Colonic mucosa (tissue), 4 donors: Measurements from ENCODE around the gene KIF3A. TPM values are rescaled to one million over a fixed set of nuclear protein-coding genes. Genes with fewer than 3 reads are reported as not detected.
A peak's percentile ranks its signal among the peaks of the same experiment; 100 is the strongest.

ENCODE experiments used
- DNase-seq: peaks from one replicate; pipeline ENCODE4 v3.0.0-alpha.2; 2020
- H3K27ac ChIP-seq: fragments of 200-600 bp; one replicate; pipeline ENCODE4 v1.8.0; 2021
- H3K27me3 ChIP-seq: fragments of 200-600 bp; one replicate; pipeline ENCODE4 v1.8.0; 2021
- H3K36me3 ChIP-seq: fragments of 200-600 bp; one replicate; pipeline ENCODE4 v1.8.0; 2021
- H3K4me1 ChIP-seq: fragments of 200-600 bp; one replicate; pipeline ENCODE4 v1.8.0; 2021; ENCODE audit warnings: mild to moderate bottlenecking
- H3K4me3 ChIP-seq: fragments of 200-600 bp; one replicate; pipeline ENCODE4 v1.8.0; 2021
- H3K9ac ChIP-seq, 2 donors: one replicate each; pipeline ENCODE4 v1.7.0; 2013; ENCODE audit warnings: control low read depth in 2 of 2, low read depth in 2 of 2, low read length in 2 of 2
- H3K9me3 ChIP-seq: fragments of 200-600 bp; one replicate; pipeline ENCODE4 v1.8.0; 2021
- CTCF ChIP-seq: fragments of 200-600 bp; IDR thresholded peaks from one replicate; pipeline ENCODE4 v1.8.0; 2022; ENCODE audit warnings: antibody characterized with exemption, mild to moderate bottlenecking
- intact Hi-C: fragments of 100-400 bp; cut with DNase I; formaldehyde crosslinking; loops from one replicate; pipeline ENCODE4 v1.14.1; 2022
- total RNA-seq, 2 donors: library from RNA; stranded (reverse); fragmentation: NEBNext Ultra II Directional in 1 of 2; extraction: Animal tissue kit (Norgen Biotek cat#: 25700) in 1 of 2; gene quantifications; one replicate each; pipeline ENCODE4 v1.2.1, GENCODE V29; 2021
- donor health status: healthy.
- donor health status: DM: no; HTN: no; CAD: no.
- donor health status: DM: no; HTN: no; CAD: no.

Gene KIF3A
- total RNA-seq: 1 to 10 TPM; 4.0 to 5.2 TPM

- H3K9ac ChIP-seq: peak within 1 kb of the TSS; percentile 46 to 71
- intact Hi-C loops: no loop called here
- no peaks in the 10 kb centered on the region for H3K9me3 ChIP-seq
- H3K27me3 ChIP-seq: no peaks in the 10 kb centered on the region
- no peaks in the 10 kb centered on the region for H3K36me3 ChIP-seq
- peak; percentile 99 for DNase-seq
- H3K27ac ChIP-seq: peak within 1 kb of the TSS; percentile 69
- H3K4me3 ChIP-seq: peak within 1 kb of the TSS; percentile 96
- no peaks in the 10 kb centered on the region for H3K4me1 ChIP-seq
- TF ChIP-seq CTCF: no peak
Observed at GRCh38 chr5:132736853-132737833, at the start of gene KIF3A. KIF3A (minus strand) TSS chr5:132737546; CDS start chr5:132737419, 127 bp downstream.

- no peak overlapping the region for H3K27ac ChIP-seq
- H3K27me3 ChIP-seq: no peaks in the 10 kb centered on the region
- intact Hi-C loops: no loop called here
- no peaks in the 10 kb centered on the region for H3K36me3 ChIP-seq
- no peak for DNase-seq
- no peak overlapping the region for H3K9ac ChIP-seq
- no peak overlapping the region for H3K4me3 ChIP-seq
- no peaks in the 10 kb centered on the region for H3K9me3 ChIP-seq
- TF ChIP-seq CTCF: no peak
- H3K4me1 ChIP-seq: no peaks in the 10 kb centered on the region
Observed at GRCh38 chr5:132787076-132787475, 49.7 kb upstream of the KIF3A start.

- H3K36me3 ChIP-seq: no peaks in the 10 kb centered on the region
- no peak for DNase-seq
- no peak overlapping the region for H3K4me3 ChIP-seq
- H3K9me3 ChIP-seq: no peaks in the 10 kb centered on the region
- intact Hi-C loops: no loop called here
- H3K27ac ChIP-seq: no peak overlapping the region
- H3K27me3 ChIP-seq: no peaks in the 10 kb centered on the region
- TF ChIP-seq CTCF: no peak
- no peak overlapping the region for H3K9ac ChIP-seq
- H3K4me1 ChIP-seq: no peaks in the 10 kb centered on the region
Observed at GRCh38 chr5:132785864-132786263, 48.5 kb upstream of the KIF3A start.

- Histone ChIP-seq H3K4me3 (no peak overlapping the region), H3K36me3 (no peaks in the 10 kb centered on the region), H3K27ac (no peak overlapping the region), H3K27me3 (no peaks in the 10 kb centered on the region), H3K9me3 (no peaks in the 10 kb centered on the region), H3K4me1 (no peaks in the 10 kb centered on the region), H3K9ac (no peak overlapping the region)
- no peak for DNase-seq
- no peak for TF ChIP-seq CTCF
- intact Hi-C loops: no loop called here
Observed at GRCh38 chr5:132785365-132785764, 48.0 kb upstream of the KIF3A start.

DNA sequence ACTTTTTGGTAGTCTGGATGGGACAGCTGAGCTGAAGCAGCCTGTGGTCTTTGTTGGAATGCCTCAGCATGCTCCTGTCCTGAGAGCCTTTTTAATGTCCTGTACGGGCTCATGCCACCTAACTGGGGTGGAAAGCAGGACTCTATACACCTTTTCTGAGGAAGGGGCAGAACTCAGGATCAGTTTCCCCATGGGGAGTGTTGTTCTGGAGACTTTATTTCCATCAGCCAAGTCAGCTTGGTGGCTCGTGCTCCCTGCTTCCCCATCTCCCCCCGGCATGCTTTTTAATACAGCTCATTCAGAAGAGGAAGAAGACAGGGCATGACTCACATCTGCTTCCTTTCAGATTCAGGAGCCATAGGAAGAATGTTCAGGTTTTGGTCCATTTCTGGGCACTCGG, 44.8 kb upstream of the KIF3A start:
- no peak overlapping the region for H3K27ac ChIP-seq
- H3K9ac ChIP-seq: no peak overlapping the region
- no peaks in the 10 kb centered on the region for H3K36me3 ChIP-seq
- intact Hi-C loops: no loop called here
- no peaks in the 10 kb centered on the region for H3K27me3 ChIP-seq
- no peaks in the 10 kb centered on the region for H3K4me1 ChIP-seq
- no peak for TF ChIP-seq CTCF
- no peak for DNase-seq
- H3K9me3 ChIP-seq: no peaks in the 10 kb centered on the region
- no peak overlapping the region for H3K4me3 ChIP-seq
